Mesenchymal stem cell (in vitro differentiated cells and primary cell): ENCODE measurements around the gene TBCA.
"Not testable (repeated sequence)": the region's sequence is repeated elsewhere in the genome, so short reads cannot be mapped to it uniquely, and the experiment has no call there.

Source experiments
- DNase-seq: peaks from one replicate; pipeline ENCODE4 v3.0.0-alpha.2; 2013
- H2AFZ ChIP-seq: one replicate; pipeline ENCODE4 v1.6.1; 2013; ENCODE audit warnings: low read depth, mild to moderate bottlenecking, control low read depth, inconsistent platforms, low read length, moderate library complexity
- H2AK5ac ChIP-seq: 2 replicates; pipeline ENCODE4 v1.6.1; 2013; ENCODE audit warnings: low read length, moderate library complexity, mild to moderate bottlenecking, inconsistent platforms; ENCODE audit not compliant: severe bottlenecking
- H2BK120ac ChIP-seq: one replicate; pipeline ENCODE4 v1.6.1; 2013; ENCODE audit warnings: low read depth, mild to moderate bottlenecking, inconsistent platforms, low read length, moderate library complexity
- H2BK12ac ChIP-seq, 2 experiments: one replicate each; pipeline ENCODE4 v1.6.1; 2013; ENCODE audit warnings: inconsistent platforms in 2 of 2, low read length in 2 of 2, mild to moderate bottlenecking in 2 of 2, moderate library complexity in 2 of 2, control low read depth in 1 of 2
- H2BK15ac ChIP-seq: one replicate; pipeline ENCODE4 v1.6.1; 2013; ENCODE audit warnings: mild to moderate bottlenecking, low read depth, inconsistent platforms; ENCODE audit not compliant: poor library complexity, severe bottlenecking
- H2BK5ac ChIP-seq: 2 replicates; pipeline ENCODE4 v1.6.1; 2013; ENCODE audit warnings: low read depth, mild to moderate bottlenecking, low read length, control low read depth, inconsistent platforms; ENCODE audit not compliant: poor library complexity, severe bottlenecking
- H3K14ac ChIP-seq, 2 experiments: one replicate each; pipeline ENCODE4 v1.6.1; 2013; ENCODE audit warnings: inconsistent platforms in 2 of 2, low read length in 2 of 2, control low read depth in 1 of 2, mild to moderate bottlenecking in 1 of 2, moderate library complexity in 1 of 2
- H3K18ac ChIP-seq, 2 experiments: one replicate each; pipeline ENCODE4 v1.6.1; 2013; ENCODE audit warnings: inconsistent platforms in 2 of 2, low read length in 2 of 2, control low read depth in 1 of 2, low read depth in 1 of 2, mild to moderate bottlenecking in 1 of 2
- H3K23ac ChIP-seq, 2 experiments: one replicate each; pipeline ENCODE4 v1.6.1; 2013; ENCODE audit warnings: inconsistent platforms in 2 of 2, low read length in 2 of 2, mild to moderate bottlenecking in 2 of 2, moderate library complexity in 2 of 2, control low read depth in 1 of 2
- H3K27ac ChIP-seq: 2 replicates; pipeline ENCODE4 v1.5.1; 2013; ENCODE audit warnings: mild to moderate bottlenecking, moderate library complexity, low read length, control low read depth, inconsistent platforms; ENCODE audit not compliant: poor library complexity, severe bottlenecking
- H3K27me3 ChIP-seq, 2 experiments: 2 replicates each; pipeline versions ENCODE4 v1.6.1 to v1.7.0; 2013; ENCODE audit warnings: low read length in 2 of 2, mild to moderate bottlenecking in 2 of 2, moderate library complexity in 2 of 2, control low read depth in 1 of 2, inconsistent platforms in 1 of 2; ENCODE audit not compliant: control insufficient read depth in 1 of 2, insufficient read depth in 1 of 2
- H3K36me3 ChIP-seq, 2 experiments: 2 replicates each; pipeline versions ENCODE4 v1.6.1 to v1.7.0; 2013; ENCODE audit warnings: low read length in 2 of 2, control low read depth in 1 of 2, inconsistent platforms in 1 of 2, low read depth in 1 of 2, mild to moderate bottlenecking in 1 of 2; ENCODE audit not compliant: insufficient read depth in 2 of 2, control insufficient read depth in 1 of 2
- H3K4ac ChIP-seq, 2 experiments: one replicate each; pipeline ENCODE4 v1.6.1; 2013; ENCODE audit warnings: inconsistent platforms in 2 of 2, low read length in 2 of 2, mild to moderate bottlenecking in 2 of 2, moderate library complexity in 2 of 2, control low read depth in 1 of 2, low read depth in 1 of 2
- H3K4me1 ChIP-seq: 2 replicates; pipeline ENCODE4 v1.6.1; 2013; ENCODE audit warnings: low read depth, low read length, control low read depth; ENCODE audit not compliant: control insufficient read depth, insufficient read depth
- H3K4me2 ChIP-seq: 2 replicates; pipeline ENCODE4 v1.6.1; 2013; ENCODE audit warnings: low read length, mild to moderate bottlenecking, inconsistent platforms; ENCODE audit not compliant: poor library complexity, severe bottlenecking
- H3K4me3 ChIP-seq, 2 experiments: 2 replicates each; pipeline versions ENCODE4 v1.5.1 to v1.7.0; 2013; ENCODE audit warnings: low read length in 2 of 2, mild to moderate bottlenecking in 2 of 2, control low read depth in 1 of 2, low read depth in 1 of 2; ENCODE audit not compliant: insufficient read depth in 1 of 2
- H3K79me1 ChIP-seq: replicated peaks from 2 replicates; pipeline ENCODE4 v1.6.1; 2013; ENCODE audit warnings: mild to moderate bottlenecking, control low read depth, low read length, inconsistent platforms; ENCODE audit not compliant: poor library complexity, severe bottlenecking
- H3K9ac ChIP-seq: 2 replicates; pipeline ENCODE4 v1.7.0; 2013; ENCODE audit warnings: mild to moderate bottlenecking, low read length, moderate library complexity
- H3K9me3 ChIP-seq: 2 replicates; pipeline ENCODE4 v1.7.0; 2013; ENCODE audit warnings: mild to moderate bottlenecking, low read length; ENCODE audit not compliant: control insufficient read depth
- H4K8ac ChIP-seq: one replicate; pipeline ENCODE4 v1.6.1; 2013; ENCODE audit warnings: inconsistent platforms, mild to moderate bottlenecking, low read length, moderate library complexity
- H4K91ac ChIP-seq: one replicate; pipeline ENCODE4 v1.6.1; 2013; ENCODE audit warnings: mild to moderate bottlenecking, low read length, inconsistent platforms
- WGBS: methylation state at CpG from one replicate; pipeline ENCODE4 v1.1.7; 2013; ENCODE audit warnings: mixed read lengths; 5-methylcytosine and 5-hydroxymethylcytosine counted together

Gene TBCA

DNA sequence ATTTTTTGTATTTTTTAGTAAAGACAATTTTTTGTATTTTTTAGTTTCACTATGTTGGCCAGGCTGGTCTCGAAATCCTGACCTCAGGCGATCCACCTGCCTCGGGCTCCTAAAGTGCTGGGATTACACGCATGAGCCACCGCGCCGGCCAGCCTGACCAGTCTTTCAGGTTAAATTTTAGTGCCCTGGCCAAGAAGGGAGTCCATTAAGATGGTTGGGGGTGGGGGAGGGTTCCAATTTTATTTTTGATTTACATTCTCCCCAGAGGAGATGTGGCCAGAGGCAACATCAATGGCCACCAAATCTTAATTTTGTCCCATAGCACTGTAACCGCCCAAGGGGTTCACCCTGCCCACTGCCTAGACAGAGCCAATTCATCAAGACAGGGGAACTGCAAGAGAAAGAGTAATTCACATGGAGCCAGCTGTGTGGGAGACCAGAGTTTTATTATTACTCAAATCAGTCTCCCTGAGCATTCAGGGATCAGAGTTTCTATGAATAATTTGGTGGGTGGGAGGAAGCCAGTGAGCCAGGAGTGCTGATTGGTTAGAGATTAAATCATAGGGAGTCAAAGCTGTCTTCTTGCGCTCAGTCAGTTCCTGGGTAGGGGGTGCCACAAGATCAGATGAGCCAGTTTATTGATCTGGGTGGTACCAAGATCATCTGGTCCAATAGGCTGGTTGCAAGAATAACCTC, 24.7 kb downstream of the TBCA start:
- Histone ChIP-seq H3K4me3 (no peak overlapping the region), H2AFZ (no peak overlapping the region), H3K4me2 (no peak overlapping the region), H4K91ac (no peak overlapping the region), H2BK5ac (no peak overlapping the region), H3K27ac (no peak overlapping the region), H3K9ac (no peak overlapping the region), H4K8ac (no peak overlapping the region), H3K79me1 (peaks cover 8% of the 10 kb centered on the region), H3K9me3 (no peaks in the 10 kb centered on the region), H3K18ac (no peak overlapping the region), H2AK5ac (no peak overlapping the region), H3K14ac (no peak overlapping the region), H2BK15ac (no peak overlapping the region), H2BK120ac (no peak overlapping the region), H3K4me1 (peaks cover 1% of the 10 kb centered on the region), H3K36me3 (no peaks in the 10 kb centered on the region), H3K4ac (no peak overlapping the region), H2BK12ac (no peak overlapping the region), H3K23ac (no peak overlapping the region), H3K27me3 (no peaks in the 10 kb centered on the region)
- no peak for DNase-seq
- WGBS = 80% methylated on average over 9 of the region's 9 CpGs

DNA sequence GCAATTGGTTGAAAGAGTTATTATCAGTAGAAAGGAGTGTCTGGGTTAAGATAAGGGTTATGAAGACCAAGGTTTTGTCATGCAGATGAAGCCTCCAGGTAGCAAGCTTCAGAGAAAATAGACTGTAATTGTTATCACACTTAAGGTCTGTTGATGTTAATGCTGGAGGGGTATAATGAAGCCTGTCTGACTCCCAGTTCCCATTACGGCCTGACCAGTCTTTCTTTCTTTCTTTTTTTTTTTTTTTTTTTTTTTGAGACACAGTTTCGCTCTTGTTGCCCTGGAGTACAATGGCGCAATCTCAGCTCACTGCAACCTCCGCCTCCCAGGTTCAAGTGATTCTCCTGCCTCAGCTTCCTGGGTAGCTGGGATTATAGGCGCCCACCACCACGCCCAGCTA, 25.2 kb downstream of the TBCA start:
- H3K18ac ChIP-seq, H3K27me3 ChIP-seq, H3K4me1 ChIP-seq, DNase-seq, H3K27ac ChIP-seq, H3K9ac ChIP-seq, H2BK120ac ChIP-seq, H2BK5ac ChIP-seq, H2AK5ac ChIP-seq, H3K4me3 ChIP-seq, H2BK12ac ChIP-seq, H3K4me2 ChIP-seq, H4K91ac ChIP-seq, H3K23ac ChIP-seq, H3K9me3 ChIP-seq, H3K36me3 ChIP-seq, H2AFZ ChIP-seq, H3K14ac ChIP-seq, H3K79me1 ChIP-seq, H2BK15ac ChIP-seq, H4K8ac ChIP-seq, H3K4ac ChIP-seq: not testable (repeated sequence)
- WGBS = 100% methylated on average over 1 of the region's 6 CpGs

DNA sequence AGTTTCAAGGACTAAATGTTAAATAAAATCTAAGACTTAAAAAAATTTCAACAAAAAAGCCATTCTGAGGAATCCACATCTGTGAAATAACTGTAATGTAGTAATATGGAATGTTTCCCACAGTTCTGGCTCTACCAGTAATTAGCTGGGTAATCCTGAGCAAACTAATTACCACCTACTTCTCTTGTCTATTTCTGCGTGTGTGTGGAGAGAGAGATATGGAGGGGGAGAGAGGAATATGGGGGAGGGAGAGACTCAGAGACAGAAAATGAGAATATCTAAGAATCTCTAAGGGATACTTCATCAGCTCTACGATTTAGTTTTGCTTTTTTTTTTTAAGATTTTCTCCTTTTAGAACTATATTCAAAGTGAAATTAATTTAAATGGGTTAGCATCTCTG, 28.0 kb downstream of the TBCA start:
- Histone ChIP-seq H3K4ac (no peak overlapping the region), H3K4me2 (no peak overlapping the region), H3K4me3 (no peak overlapping the region), H2BK15ac (no peak overlapping the region), H3K9ac (no peak overlapping the region), H2AK5ac (no peak overlapping the region), H4K8ac (no peak overlapping the region), H3K14ac (no peak overlapping the region), H3K23ac (no peak overlapping the region), H3K79me1 (peaks cover 10% of the 10 kb centered on the region), H2BK5ac (no peak overlapping the region), H2AFZ (no peak overlapping the region), H4K91ac (no peak overlapping the region), H3K18ac (no peak overlapping the region), H3K36me3 (peaks cover 0 to 10% of the 10 kb centered on the region in 2 experiments), H3K27me3 (no peaks in the 10 kb centered on the region), H3K9me3 (no peaks in the 10 kb centered on the region), H3K4me1 (peaks cover 2% of the 10 kb centered on the region), H3K27ac (no peak overlapping the region), H2BK12ac (no peak overlapping the region), H2BK120ac (no peak overlapping the region)
- WGBS = no CpG with 5 or more reads among the region's 2 CpGs
- DNase-seq = no peak

DNA sequence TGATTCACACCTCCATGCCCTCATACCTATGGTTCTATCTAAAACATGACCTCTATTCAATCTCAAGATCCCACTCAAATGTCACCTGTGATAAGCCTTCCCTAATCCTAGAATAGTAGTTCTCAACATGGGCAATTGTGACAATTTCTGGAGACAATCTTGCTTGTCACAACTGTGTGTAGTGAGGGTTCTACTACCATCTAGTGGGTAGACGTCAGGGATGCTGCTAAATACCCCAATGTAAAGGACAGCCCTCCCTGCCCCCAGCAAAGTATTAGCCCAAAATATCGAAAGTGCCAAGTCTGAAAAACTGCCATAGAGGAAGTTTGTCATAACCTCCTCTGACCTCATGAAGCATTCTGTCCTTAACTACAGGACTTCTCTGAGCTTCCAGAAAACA, 32.0 kb downstream of the TBCA start:
- Histone ChIP-seq H2AK5ac (no peak overlapping the region), H3K4me1 (peaks cover 2% of the 10 kb centered on the region), H4K91ac (no peak overlapping the region), H3K4me3 (no peak overlapping the region), H3K27me3 (no peaks in the 10 kb centered on the region), H3K9ac (no peak overlapping the region), H2BK5ac (no peak overlapping the region), H2BK15ac (no peak overlapping the region), H3K23ac (no peak overlapping the region), H3K18ac (no peak overlapping the region), H2BK120ac (no peak overlapping the region), H3K4me2 (no peak overlapping the region), H3K4ac (no peak overlapping the region), H3K36me3 (peaks cover 0 to 13% of the 10 kb centered on the region in 2 experiments), H3K14ac (no peak overlapping the region), H2BK12ac (no peak overlapping the region), H2AFZ (no peak overlapping the region), H4K8ac (no peak overlapping the region), H3K27ac (no peak overlapping the region), H3K79me1 (peaks cover 12% of the 10 kb centered on the region), H3K9me3 (no peaks in the 10 kb centered on the region)
- 92% methylated on average over 2 of the region's 2 CpGs for WGBS
- no peak for DNase-seq
